ENCODE measurements around the gene PGAP3.

DNA sequence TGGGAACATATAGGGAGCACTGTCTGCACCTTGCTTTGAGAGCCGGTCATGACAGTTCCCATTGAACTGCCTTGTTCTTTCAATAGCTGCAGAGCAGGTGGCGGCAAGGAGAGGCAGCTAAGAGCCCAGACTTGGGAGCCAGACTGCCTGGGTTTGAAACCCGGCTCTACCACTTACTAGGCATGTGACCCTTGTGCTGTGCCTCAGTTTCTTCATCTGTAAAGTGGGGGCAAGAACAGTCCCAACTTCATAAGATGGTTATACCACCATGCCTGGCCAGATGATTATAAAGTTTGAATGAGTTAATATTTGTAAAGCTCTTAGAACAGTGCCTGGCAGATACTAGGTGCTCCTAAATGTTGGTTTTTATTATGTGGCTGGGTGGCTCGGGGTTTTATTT lies 26.4 kb upstream of the PGAP3 start:
- TF ChIP-seq CTCF (IDR thresholded peaks at IDR 0.05; ENCODE audit: insufficient read depth, low read depth, low read length) (no peak), EZH2 (IDR thresholded peaks at IDR 0.05; ENCODE audit: insufficient read depth, low read length) (no peak)
